ENCODE measurements around the gene CRB1. TPM values are rescaled to one million over a fixed set of nuclear protein-coding genes. Genes with fewer than 3 reads are reported as not detected.

Gene CRB1
- total RNA-seq, 1 donor, result under 0.01 TPM

GRCh38 chr1:197515421-197515820 is 247.4 kb downstream of the CRB1 start:
- TF ChIP-seq, protein P1, sequence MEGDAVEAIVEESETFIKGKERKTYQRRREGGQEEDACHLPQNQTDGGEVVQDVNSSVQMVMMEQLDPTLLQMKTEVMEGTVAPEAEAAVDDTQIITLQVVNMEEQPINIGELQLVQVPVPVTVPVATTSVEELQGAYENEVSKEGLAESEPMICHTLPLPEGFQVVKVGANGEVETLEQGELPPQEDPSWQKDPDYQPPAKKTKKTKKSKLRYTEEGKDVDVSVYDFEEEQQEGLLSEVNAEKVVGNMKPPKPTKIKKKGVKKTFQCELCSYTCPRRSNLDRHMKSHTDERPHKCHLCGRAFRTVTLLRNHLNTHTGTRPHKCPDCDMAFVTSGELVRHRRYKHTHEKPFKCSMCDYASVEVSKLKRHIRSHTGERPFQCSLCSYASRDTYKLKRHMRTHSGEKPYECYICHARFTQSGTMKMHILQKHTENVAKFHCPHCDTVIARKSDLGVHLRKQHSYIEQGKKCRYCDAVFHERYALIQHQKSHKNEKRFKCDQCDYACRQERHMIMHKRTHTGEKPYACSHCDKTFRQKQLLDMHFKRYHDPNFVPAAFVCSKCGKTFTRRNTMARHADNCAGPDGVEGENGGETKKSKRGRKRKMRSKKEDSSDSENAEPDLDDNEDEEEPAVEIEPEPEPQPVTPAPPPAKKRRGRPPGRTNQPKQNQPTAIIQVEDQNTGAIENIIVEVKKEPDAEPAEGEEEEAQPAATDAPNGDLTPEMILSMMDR (IDR thresholded peaks at IDR 0.05; ENCODE audit: insufficient read depth, low read depth, low read length), result no peak

GRCh38 chr1:197519741-197520334 is 251.8 kb downstream of the CRB1 start:
- H3K4me3 ChIP-seq (ENCODE audit: low read depth, low read length), result no peak overlapping the region
- TF ChIP-seq, protein P1 (IDR thresholded peaks at IDR 0.05; ENCODE audit: insufficient read depth, low read depth, low read length), result peak; percentile 50
- peak; percentile 8 for DNase-seq (ENCODE audit: low read depth)

More at GRCh38 chr1:197515421-197515820, 247.4 kb downstream of the CRB1 start:
- no peak overlapping the region for H3K4me3 ChIP-seq (ENCODE audit: low read depth, low read length)
- no peak for DNase-seq (ENCODE audit: low read depth)

DNA sequence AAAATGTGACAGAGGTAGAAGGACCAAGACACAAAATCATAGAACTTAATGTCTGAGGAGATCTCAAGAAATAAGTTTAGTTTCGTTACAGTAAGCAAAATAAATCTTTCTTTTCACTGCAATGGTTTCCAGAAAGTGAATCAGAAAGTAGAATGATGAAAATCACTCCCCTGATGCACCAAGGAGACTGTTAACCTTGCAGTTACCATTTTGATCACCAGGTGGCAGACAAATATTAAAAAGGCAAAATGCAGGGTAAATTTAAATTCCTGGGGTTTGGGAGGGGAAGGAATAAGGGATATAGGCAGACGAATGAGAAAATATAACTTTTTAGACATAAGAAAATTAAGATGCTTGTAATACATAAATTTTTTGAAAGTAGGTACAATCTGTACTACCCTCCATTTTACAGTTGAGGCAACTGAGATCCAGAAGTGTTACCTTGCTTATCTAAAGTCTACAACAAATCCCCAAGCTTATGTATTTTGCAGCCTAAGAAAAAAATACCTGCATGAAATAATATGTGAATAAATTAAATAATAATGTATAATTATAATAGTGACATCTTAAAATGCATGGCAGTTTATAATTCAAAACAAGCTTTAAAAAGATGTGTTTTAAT is 253.2 kb downstream of the CRB1 start:
- H3K4me3 ChIP-seq (ENCODE audit: low read depth, low read length), result no peak overlapping the region
- peak; percentile 28 for DNase-seq (ENCODE audit: low read depth)
- TF ChIP-seq, protein P1 (IDR thresholded peaks at IDR 0.05; ENCODE audit: insufficient read depth, low read depth, low read length), result peak; percentile 75

DNA sequence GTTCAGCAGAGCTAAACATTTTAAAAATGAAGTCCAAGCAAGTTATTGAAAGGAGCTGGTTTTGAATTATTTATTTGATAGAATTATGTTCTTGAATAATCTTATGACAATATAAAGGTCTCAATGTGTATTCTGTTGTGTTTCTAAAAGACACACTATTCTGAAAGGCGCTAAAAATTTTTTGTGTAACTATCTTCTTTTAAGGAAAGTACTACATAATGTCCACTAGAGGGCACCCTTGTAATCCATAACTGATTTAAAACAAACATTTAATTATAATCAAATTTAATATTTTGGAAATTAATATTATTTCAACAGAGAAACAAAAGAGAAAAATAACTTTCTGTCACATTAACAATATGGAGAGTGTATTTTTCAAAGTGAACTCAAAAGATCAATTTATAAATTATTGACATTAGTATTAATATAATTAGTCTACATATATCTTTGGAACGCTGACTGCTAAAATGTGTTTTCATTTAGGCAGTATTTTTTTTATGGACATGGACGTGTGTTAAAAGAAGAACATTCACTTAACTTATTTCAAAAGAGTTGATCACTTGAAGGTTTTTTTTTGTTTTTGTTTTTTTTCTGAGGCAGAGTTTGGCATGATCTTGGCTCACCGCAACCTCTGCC is 258.8 kb downstream of the CRB1 start:
- TF ChIP-seq, protein P1 (IDR thresholded peaks at IDR 0.05; ENCODE audit: insufficient read depth, low read depth, low read length), result peak; percentile 54
- DNase-seq (ENCODE audit: low read depth), result peak; percentile 52
- no peak overlapping the region for H3K4me3 ChIP-seq (ENCODE audit: low read depth, low read length)

Small RNA genes lying within 50 kb of the gene (small RNA-seq; reads per million reads assigned to genes)
- not detected for gene MRPS21P3

Other genes starting within 250 kb of the CRB1 start
- not detected in 2 replicates for gene F13B, start 201.0 kb upstream of the CRB1 start, total RNA-seq
- 19.6 and 43.6 TPM in 2 replicates for gene ASPM, start 121.6 kb upstream of the CRB1 start, total RNA-seq
- gene ZBTB41, start 67.0 kb upstream of the CRB1 start, total RNA-seq, result 18.4 and 32.0 TPM in 2 replicates